GM12801 (cell line): Measurements from ENCODE around the gene ZFAND2B.

ENCODE experiments used
- CTCF ChIP-seq: IDR thresholded peaks from one replicate; pipeline ENCODE4 v1.5.1; 2011; ENCODE audit warnings: control low read depth; ENCODE audit not compliant: insufficient read length; ENCODE audit errors: extremely low read depth

ZFAND2B gene

DNA sequence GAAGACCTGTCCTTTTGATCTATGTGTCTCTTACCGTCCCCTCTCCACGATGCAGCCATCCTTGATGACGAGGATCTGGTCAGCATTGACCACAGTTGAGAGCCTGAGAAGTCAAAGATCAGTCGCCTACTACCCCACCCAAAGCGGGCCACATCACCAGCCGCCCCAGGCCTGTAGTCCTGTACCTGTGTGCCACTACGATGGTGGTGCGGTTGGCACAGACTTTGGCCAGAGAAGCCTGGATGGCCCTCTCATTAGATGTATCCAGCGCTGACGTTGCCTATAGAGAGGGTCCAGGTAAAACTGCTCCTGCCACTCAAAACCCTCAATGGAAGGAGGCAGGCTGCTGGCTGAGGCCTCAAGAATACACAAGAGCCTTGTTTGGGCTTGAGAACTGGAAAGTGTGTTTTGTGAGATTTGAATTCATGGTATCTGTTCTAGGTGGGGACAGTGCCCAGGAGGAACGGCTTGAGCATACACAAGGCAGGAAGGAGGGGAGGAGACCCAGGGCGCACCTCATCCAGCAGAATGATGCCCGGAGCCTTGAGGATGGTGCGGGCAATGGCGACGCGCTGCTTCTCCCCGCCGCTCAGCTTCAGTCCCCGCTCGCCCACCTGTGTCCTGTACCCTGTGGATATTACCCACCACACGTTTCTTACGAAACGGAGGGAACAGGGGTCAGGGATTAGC, 3.8 kb downstream of the ZFAND2B start:
- TF ChIP-seq CTCF = no peak

DNA sequence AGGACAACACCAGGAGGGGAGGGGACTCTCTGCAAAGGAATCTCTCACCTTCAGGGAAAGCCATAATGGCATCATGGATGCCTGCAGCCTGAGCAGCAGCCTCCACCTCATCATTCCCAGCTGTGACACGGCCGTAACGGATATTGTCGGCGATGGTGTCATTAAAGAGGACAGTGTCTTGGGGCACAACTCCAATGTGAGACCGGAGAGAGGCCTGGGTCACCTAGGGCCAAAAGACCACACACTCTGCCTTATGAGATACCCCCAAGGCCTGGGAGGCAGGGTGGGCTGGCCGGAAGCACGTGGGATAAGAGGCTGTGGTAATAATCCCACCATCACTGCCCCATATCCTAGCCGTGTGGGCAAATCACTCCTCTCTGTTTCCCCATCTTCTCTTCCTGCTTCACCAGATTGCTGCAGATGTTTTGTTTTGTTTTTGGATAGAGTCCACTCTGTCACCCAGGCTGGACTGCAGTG, 4.3 kb downstream of the ZFAND2B start:
- no peak for TF ChIP-seq CTCF

- no peak for TF ChIP-seq CTCF
Observed at GRCh38 chr2:219213026-219213415, 6.4 kb downstream of the ZFAND2B start.

GRCh38 chr2:219213486-219214071, 7.0 kb downstream of the ZFAND2B start:
- no peak for TF ChIP-seq CTCF

- TF ChIP-seq CTCF = no peak
Observed at GRCh38 chr2:219214141-219214540, 7.6 kb downstream of the ZFAND2B start.

GRCh38 chr2:219214786-219215185, 8.2 kb downstream of the ZFAND2B start:
- TF ChIP-seq CTCF = no peak

DNA sequence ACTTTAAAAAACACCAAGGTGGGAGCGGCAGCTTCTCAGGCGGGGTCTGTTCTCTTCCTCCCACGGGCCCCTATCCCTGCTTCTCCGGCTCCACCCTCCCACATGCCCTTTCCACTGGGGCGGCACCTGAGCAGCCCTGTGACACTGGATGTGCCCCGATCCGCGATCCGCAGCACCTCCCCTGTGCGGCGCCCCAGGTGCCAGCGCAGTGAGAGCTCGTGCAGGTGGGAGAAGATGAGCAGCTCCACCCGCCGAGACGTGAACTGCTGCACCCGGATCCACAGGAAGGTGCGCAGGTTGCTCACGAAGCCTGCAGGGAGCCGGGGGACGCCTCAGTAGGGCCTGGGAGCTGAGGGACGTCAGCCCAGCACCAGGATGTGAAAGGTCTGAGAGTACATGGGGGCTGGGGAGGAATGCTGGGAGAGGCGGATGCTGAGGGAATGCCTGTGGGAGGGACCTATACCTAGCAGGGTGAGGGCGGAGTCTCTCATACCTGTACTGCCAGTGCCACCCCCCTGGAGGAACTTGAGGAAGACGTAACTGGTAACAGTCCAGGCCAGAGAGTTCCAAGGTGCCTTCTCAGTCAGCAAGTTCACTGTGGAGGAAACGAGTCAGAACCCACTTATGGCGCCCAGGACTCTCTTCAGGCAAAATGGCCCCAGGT, 9.4 kb downstream of the ZFAND2B start:
- no peak for TF ChIP-seq CTCF
